HepG2 (cell line): ENCODE results near the gene MVK. TPM values are rescaled to one million over a fixed set of nuclear protein-coding genes. Genes with fewer than 3 reads are reported as not detected.
A peak's percentile ranks its signal among the peaks of the same experiment; 100 is the strongest.

ENCODE experiments used
- AGO1 ChIP-seq: fragments of 200-400 bp; formaldehyde crosslinking; IDR thresholded peaks from 2 replicates; pipeline ENCODE4 v1.6.1; 2017; ENCODE audit warnings: mild to moderate bottlenecking, low read depth, low read length, moderate library complexity; ENCODE audit not compliant: poor library complexity, severe bottlenecking
- FIP1L1 ChIP-seq: fragments of 200-400 bp; formaldehyde crosslinking; IDR thresholded peaks from 2 replicates; pipeline ENCODE4 v1.6.1; 2018; ENCODE audit warnings: low read depth, mild to moderate bottlenecking, low read length, moderate library complexity, borderline replicate concordance; ENCODE audit not compliant: insufficient read depth
- HNF4A ChIP-seq: sonication (generic); formaldehyde crosslinking; IDR thresholded peaks from 2 replicates; pipeline ENCODE4 v1.4.0; 2020; ENCODE audit warnings: missing genetic modification reagents
- HNRNPLL ChIP-seq: fragments of 200-400 bp; formaldehyde crosslinking; IDR thresholded peaks from 2 replicates; pipeline ENCODE4 v1.6.1; 2017; ENCODE audit warnings: mild to moderate bottlenecking, low read depth, low read length; ENCODE audit not compliant: poor library complexity, severe bottlenecking
- LCORL ChIP-seq, 2 experiments: fragments of 450-650 bp in 1 of 2; sonication (generic) in 1 of 2; formaldehyde crosslinking in 1 of 2; IDR thresholded peaks; 2 replicates each; pipeline versions ENCODE4 v1.5.0 to v1.6.1; 2017 to 2020; ENCODE audit warnings: antibody characterized with exemption in 1 of 2, missing genetic modification reagents in 1 of 2
- MTA1 ChIP-seq: sonication (generic); formaldehyde crosslinking; IDR thresholded peaks from 2 replicates; pipeline ENCODE4 v1.4.0; 2020; ENCODE audit warnings: missing genetic modification reagents, mild to moderate bottlenecking, borderline replicate concordance
- ONECUT2 ChIP-seq: sonication (generic); formaldehyde crosslinking; IDR thresholded peaks from 2 replicates; pipeline ENCODE4 v1.4.0; 2020; ENCODE audit warnings: missing genetic modification reagents
- PCBP2 ChIP-seq: fragments of 200-400 bp; formaldehyde crosslinking; optimal IDR thresholded peaks from 2 replicates; pipeline ENCODE3; 2018; ENCODE audit warnings: low read length, low read depth; ENCODE audit not compliant: poor library complexity, severe bottlenecking
- PRMT3 ChIP-seq: sonication (generic); formaldehyde crosslinking; IDR thresholded peaks from 2 replicates; pipeline ENCODE4 v1.8.1; 2022; ENCODE audit warnings: low read depth, mild to moderate bottlenecking, moderate library complexity, missing genetic modification reagents, borderline replicate concordance
- RELA ChIP-seq: sonication (generic); formaldehyde crosslinking; IDR thresholded peaks from 2 replicates; pipeline ENCODE4 v1.4.0; 2020; ENCODE audit warnings: missing genetic modification reagents
- RFX5 ChIP-seq: IDR thresholded peaks from 2 replicates; pipeline ENCODE4 v1.6.1; 2011; ENCODE audit warnings: low read depth, low read length, improper control_type of control experiment
- SPEN ChIP-seq: sonication (generic); formaldehyde crosslinking; IDR thresholded peaks from 2 replicates; pipeline ENCODE4 v1.5.1; 2020; ENCODE audit warnings: low read depth, mild to moderate bottlenecking, missing genetic modification reagents
- SUZ12 ChIP-seq: fragments of 150-350 bp; IDR thresholded peaks from 2 replicates; pipeline ENCODE4 v1.6.1; 2014; ENCODE audit warnings: low read depth, low read length
- TBP ChIP-seq: sonication (generic); formaldehyde crosslinking; IDR thresholded peaks from 2 replicates; pipeline ENCODE4 v1.5.0; 2020; ENCODE audit warnings: missing genetic modification reagents
- TEAD2 ChIP-seq: sonication (generic); formaldehyde crosslinking; IDR thresholded peaks from 2 replicates; pipeline ENCODE4 v1.9.0; 2021; ENCODE audit warnings: missing genetic modification reagents
- ZC3H13 ChIP-seq: sonication (generic); formaldehyde crosslinking; IDR thresholded peaks from 2 replicates; pipeline ENCODE4 v1.8.1; 2023; ENCODE audit warnings: mild to moderate bottlenecking, missing genetic modification reagents, moderate library complexity
- ZFP36L2 ChIP-seq: sonication (generic); formaldehyde crosslinking; IDR thresholded peaks from 2 replicates; pipeline ENCODE4 v1.4.0; 2020; ENCODE audit warnings: missing genetic modification reagents
- ZNF720 ChIP-seq: sonication (generic); formaldehyde crosslinking; IDR thresholded peaks from 2 replicates; pipeline ENCODE4 v1.4.0; 2020; ENCODE audit warnings: missing genetic modification reagents
- ZNF776 ChIP-seq: sonication (generic); formaldehyde crosslinking; IDR thresholded peaks from 2 replicates; pipeline ENCODE4 v1.4.0; 2020; ENCODE audit warnings: mild to moderate bottlenecking, missing genetic modification reagents
- ZNF777 ChIP-seq: sonication (generic); formaldehyde crosslinking; IDR thresholded peaks from 2 replicates; pipeline ENCODE4 v1.4.0; 2020; ENCODE audit warnings: missing genetic modification reagents
- polyA plus RNA-seq, 8 experiments: library from polyadenylated mRNA; depleted of rRNA in 3 of 8; stranded (reverse) in 7 of 8; unstranded in 1 of 8; fragments of >200 nt; fragmentation: Illumina TruSeq in 4 of 8; extraction: Trizol in 4 of 8; gene quantifications; 2 replicates each; pipeline versions ENCODE4 v1.2.1 to v1.2.3, GENCODE V29; 2011 to 2016; ENCODE audit warnings: low read depth in 4 of 8, missing spikeins in 1 of 8, mixed read lengths in 1 of 8; ENCODE audit not compliant: insufficient read depth in 1 of 8
- total RNA-seq, 5 experiments: library from RNA; depleted of rRNA; stranded (reverse); fragments of >200 nt; fragmentation: Illumina TruSeq; extraction: Trizol; gene quantifications; 2 replicates each; pipeline ENCODE4 v1.2.3, GENCODE V29; 2016; ENCODE audit warnings: low read depth in 1 of 5
- TF ChIP-seq, protein P1 (sequence below): sonication (generic); formaldehyde crosslinking; IDR thresholded peaks from 2 replicates; pipeline ENCODE4 v1.4.0; 2020; ENCODE audit warnings: missing genetic modification reagents
- TF ChIP-seq, protein P2 (sequence below): sonication (generic); IDR thresholded peaks from 2 replicates; pipeline ENCODE4 v1.6.1; 2016; ENCODE audit warnings: low read depth, borderline replicate concordance
- TF ChIP-seq, protein P3 (sequence below): IDR thresholded peaks from 2 replicates; pipeline ENCODE4 v1.6.1; 2012; ENCODE audit warnings: low read depth, low read length, improper control_type of control experiment
- TF ChIP-seq, protein P4 (sequence below): sonication (generic); formaldehyde crosslinking; IDR thresholded peaks from 2 replicates; pipeline ENCODE4 v1.9.0; 2022; ENCODE audit warnings: missing genetic modification reagents, mild to moderate bottlenecking, borderline replicate concordance

The MVK gene
- total and polyA plus RNA-seq, 2 of the 13 experiments (the other 11 are each of a cell fraction or from before 2014, with no cell fraction given): 11.6 to 66.9 TPM

DNA sequence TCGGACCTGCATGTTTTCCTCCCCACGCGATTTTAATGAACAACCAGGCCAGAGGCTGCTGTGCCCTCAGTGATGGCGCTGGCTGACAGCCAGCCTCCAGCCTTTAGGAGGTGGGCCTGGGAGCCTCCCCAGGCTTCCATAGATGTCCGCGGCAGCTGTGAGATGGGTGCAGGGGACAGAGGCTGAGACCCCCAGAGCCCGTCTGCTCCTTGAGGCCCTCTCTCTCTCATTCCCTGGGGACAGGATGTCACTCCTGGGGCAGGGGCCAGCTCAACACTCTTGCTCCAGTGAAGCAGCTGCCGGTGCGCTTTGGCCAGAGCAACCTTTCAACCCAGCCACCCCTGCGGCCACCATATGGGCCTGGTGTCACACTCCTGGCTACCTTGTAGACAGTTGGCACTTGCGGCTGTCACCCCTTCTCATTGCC is 24.8 kb downstream of the MVK start (continued):
- TF ChIP-seq AGO1 (peak; percentile 71), ZNF776 (CRISPR knock-in tag) (0 out of 2 replicates have a peak, but pooled peaks have one; percentile 2), ZNF720 (CRISPR knock-in tag) (no peak), HNF4A (CRISPR knock-in tag) (peak; percentile 46; the same call in 1 of the 2 replicates), HNRNPLL (peak; percentile 22), ZC3H13 (CRISPR knock-in tag) (no peak), SUZ12 (no peak), LCORL (IDR thresholded peaks at IDR 0.05) (no peak), LCORL (CRISPR knock-in tag; IDR thresholded peaks at IDR 0.05) (peak; percentile 55; the same call in 1 of the 2 replicates), PRMT3 (CRISPR knock-in tag) (no peak), TBP (CRISPR knock-in tag) (no peak), SPEN (CRISPR knock-in tag) (0 out of 2 replicates have a peak, but pooled peaks have one; percentile 17), RELA (CRISPR knock-in tag) (no peak), ONECUT2 (no peak), ZFP36L2 (CRISPR knock-in tag) (no peak), RFX5 (no peak), PCBP2 (no peak), MTA1 (no peak), TEAD2 (CRISPR knock-in tag) (no peak), ZNF777 (no peak), FIP1L1 (no peak)
- TF ChIP-seq, protein P1, sequence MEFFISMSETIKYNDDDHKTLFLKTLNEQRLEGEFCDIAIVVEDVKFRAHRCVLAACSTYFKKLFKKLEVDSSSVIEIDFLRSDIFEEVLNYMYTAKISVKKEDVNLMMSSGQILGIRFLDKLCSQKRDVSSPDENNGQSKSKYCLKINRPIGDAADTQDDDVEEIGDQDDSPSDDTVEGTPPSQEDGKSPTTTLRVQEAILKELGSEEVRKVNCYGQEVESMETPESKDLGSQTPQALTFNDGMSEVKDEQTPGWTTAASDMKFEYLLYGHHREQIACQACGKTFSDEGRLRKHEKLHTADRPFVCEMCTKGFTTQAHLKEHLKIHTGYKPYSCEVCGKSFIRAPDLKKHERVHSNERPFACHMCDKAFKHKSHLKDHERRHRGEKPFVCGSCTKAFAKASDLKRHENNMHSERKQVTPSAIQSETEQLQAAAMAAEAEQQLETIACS (CRISPR knock-in tag): no peak
- TF ChIP-seq, protein P2, sequence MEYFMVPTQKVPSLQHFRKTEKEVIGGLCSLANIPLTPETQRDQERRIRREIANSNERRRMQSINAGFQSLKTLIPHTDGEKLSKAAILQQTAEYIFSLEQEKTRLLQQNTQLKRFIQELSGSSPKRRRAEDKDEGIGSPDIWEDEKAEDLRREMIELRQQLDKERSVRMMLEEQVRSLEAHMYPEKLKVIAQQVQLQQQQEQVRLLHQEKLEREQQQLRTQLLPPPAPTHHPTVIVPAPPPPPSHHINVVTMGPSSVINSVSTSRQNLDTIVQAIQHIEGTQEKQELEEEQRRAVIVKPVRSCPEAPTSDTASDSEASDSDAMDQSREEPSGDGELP: peak; percentile 31; the same call in 1 of the 2 replicates
- TF ChIP-seq, protein P3, sequence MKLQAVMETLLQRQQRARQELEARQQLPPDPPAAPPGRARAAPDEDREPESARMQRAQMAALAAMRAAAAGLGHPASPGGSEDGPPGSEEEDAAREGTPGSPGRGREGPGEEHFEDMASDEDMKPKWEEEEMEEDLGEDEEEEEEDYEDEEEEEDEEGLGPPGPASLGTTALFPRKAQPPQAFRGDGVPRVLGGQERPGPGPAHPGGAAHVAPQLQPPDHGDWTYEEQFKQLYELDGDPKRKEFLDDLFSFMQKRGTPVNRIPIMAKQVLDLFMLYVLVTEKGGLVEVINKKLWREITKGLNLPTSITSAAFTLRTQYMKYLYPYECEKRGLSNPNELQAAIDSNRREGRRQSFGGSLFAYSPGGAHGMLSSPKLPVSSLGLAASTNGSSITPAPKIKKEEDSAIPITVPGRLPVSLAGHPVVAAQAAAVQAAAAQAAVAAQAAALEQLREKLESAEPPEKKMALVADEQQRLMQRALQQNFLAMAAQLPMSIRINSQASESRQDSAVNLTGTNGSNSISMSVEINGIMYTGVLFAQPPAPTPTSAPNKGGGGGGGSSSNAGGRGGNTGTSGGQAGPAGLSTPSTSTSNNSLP: no peak
- TF ChIP-seq, protein P4, sequence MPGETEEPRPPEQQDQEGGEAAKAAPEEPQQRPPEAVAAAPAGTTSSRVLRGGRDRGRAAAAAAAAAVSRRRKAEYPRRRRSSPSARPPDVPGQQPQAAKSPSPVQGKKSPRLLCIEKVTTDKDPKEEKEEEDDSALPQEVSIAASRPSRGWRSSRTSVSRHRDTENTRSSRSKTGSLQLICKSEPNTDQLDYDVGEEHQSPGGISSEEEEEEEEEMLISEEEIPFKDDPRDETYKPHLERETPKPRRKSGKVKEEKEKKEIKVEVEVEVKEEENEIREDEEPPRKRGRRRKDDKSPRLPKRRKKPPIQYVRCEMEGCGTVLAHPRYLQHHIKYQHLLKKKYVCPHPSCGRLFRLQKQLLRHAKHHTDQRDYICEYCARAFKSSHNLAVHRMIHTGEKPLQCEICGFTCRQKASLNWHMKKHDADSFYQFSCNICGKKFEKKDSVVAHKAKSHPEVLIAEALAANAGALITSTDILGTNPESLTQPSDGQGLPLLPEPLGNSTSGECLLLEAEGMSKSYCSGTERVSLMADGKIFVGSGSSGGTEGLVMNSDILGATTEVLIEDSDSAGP (CRISPR knock-in tag): 0 out of 2 replicates have a peak, but pooled peaks have one; percentile 47
